ENCODE measurements around the gene ELK4.

- TF ChIP-seq, protein P1, sequence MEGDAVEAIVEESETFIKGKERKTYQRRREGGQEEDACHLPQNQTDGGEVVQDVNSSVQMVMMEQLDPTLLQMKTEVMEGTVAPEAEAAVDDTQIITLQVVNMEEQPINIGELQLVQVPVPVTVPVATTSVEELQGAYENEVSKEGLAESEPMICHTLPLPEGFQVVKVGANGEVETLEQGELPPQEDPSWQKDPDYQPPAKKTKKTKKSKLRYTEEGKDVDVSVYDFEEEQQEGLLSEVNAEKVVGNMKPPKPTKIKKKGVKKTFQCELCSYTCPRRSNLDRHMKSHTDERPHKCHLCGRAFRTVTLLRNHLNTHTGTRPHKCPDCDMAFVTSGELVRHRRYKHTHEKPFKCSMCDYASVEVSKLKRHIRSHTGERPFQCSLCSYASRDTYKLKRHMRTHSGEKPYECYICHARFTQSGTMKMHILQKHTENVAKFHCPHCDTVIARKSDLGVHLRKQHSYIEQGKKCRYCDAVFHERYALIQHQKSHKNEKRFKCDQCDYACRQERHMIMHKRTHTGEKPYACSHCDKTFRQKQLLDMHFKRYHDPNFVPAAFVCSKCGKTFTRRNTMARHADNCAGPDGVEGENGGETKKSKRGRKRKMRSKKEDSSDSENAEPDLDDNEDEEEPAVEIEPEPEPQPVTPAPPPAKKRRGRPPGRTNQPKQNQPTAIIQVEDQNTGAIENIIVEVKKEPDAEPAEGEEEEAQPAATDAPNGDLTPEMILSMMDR (conservative IDR thresholded peaks at IDR 0.05; ENCODE audit: low read length), result 0 out of 2 replicates have a peak, but pooled peaks have one; percentile 10
- TF ChIP-seq EZH2phosphoT487 (IDR thresholded peaks at IDR 0.05; ENCODE audit: borderline replicate concordance), result no peak
Measured at GRCh38 chr1:205672395-205672889, 40.6 kb upstream of the ELK4 start.
